Activated CD8-positive, alpha-beta memory T cell treated with anti-CD3 and anti-CD28 coated beads for 4 hours (primary cell): ENCODE measurements around the gene METTL25B.
A peak's percentile ranks its signal among the peaks of the same experiment; 100 is the strongest.

Experiments
- DNase-seq, 2 donors: peaks; one replicate each; pipeline ENCODE4 v3.0.0-alpha.2; 2020; ENCODE audit warnings: low read depth in 2 of 2

The METTL25B gene

GRCh38 chr1:156726549-156727226 is 1.6 kb upstream of the METTL25B start:
- DNase-seq = no peak

GRCh38 chr1:156727492-156727891 is 777 bp upstream of the METTL25B start:
- no peak for DNase-seq

- DNase-seq = peak; percentile 90 to 93
Measured at GRCh38 chr1:156728599-156729462, 562 bp downstream of the METTL25B start, which contains the start of gene ISG20L2. Gene ISG20L2, minus strand, starts transcription at chr1:156728766. Its CDS starts 1,114 bp downstream, at chr1:156727652.

GRCh38 chr1:156733989-156734584 is 5.8 kb downstream of the METTL25B start:
- no peak for DNase-seq

GRCh38 chr1:156738407-156738806 is 10.1 kb downstream of the METTL25B start:
- DNase-seq = no peak

GRCh38 chr1:156738916-156739315 is 10.6 kb downstream of the METTL25B start:
- DNase-seq = no peak

- no peak for DNase-seq
Measured at GRCh38 chr1:156740237-156740740, 12.0 kb downstream of the METTL25B start.

GRCh38 chr1:156740741-156741480 is 12.6 kb downstream of the METTL25B start, which contains the start of gene MRPL24:
Gene MRPL24, minus strand, starts transcription at chr1:156741088. Its CDS starts 2,384 bp downstream, at chr1:156738704.
- DNase-seq = peak; percentile 92 to 96

GRCh38 chr1:156741481-156741983 is 13.3 kb downstream of the METTL25B start:
- DNase-seq = no peak

- DNase-seq = no peak
Measured at GRCh38 chr1:156742017-156742416, 13.7 kb downstream of the METTL25B start.

GRCh38 chr1:156742801-156743200 is 14.5 kb downstream of the METTL25B start:
- DNase-seq = no peak

- DNase-seq = no peak
Measured at GRCh38 chr1:156743367-156744302, 15.4 kb downstream of the METTL25B start.

GRCh38 chr1:156744344-156744743 is 16.1 kb downstream of the METTL25B start:
- DNase-seq = no peak

GRCh38 chr1:156744786-156745419 is 16.6 kb downstream of the METTL25B start:
- DNase-seq = no peak

GRCh38 chr1:156745881-156746280 is 17.6 kb downstream of the METTL25B start:
- DNase-seq = no peak

- no peak for DNase-seq
Measured at GRCh38 chr1:156746406-156746727, 18.1 kb downstream of the METTL25B start.

- DNase-seq = no peak
Measured at GRCh38 chr1:156746728-156747631, 18.7 kb downstream of the METTL25B start.

- DNase-seq = no peak
Measured at GRCh38 chr1:156747742-156748669, 19.7 kb downstream of the METTL25B start.
